ENCODE data around the gene RP9. TPM values are rescaled to one million over a fixed set of nuclear protein-coding genes. Genes with fewer than 3 reads are reported as not detected.

The RP9 gene
- total and polyA plus RNA-seq, 2 of the 13 experiments (the other 11 are each of a cell fraction or from before 2014, with no cell fraction given): 14.2 to 18.6 TPM

DNA sequence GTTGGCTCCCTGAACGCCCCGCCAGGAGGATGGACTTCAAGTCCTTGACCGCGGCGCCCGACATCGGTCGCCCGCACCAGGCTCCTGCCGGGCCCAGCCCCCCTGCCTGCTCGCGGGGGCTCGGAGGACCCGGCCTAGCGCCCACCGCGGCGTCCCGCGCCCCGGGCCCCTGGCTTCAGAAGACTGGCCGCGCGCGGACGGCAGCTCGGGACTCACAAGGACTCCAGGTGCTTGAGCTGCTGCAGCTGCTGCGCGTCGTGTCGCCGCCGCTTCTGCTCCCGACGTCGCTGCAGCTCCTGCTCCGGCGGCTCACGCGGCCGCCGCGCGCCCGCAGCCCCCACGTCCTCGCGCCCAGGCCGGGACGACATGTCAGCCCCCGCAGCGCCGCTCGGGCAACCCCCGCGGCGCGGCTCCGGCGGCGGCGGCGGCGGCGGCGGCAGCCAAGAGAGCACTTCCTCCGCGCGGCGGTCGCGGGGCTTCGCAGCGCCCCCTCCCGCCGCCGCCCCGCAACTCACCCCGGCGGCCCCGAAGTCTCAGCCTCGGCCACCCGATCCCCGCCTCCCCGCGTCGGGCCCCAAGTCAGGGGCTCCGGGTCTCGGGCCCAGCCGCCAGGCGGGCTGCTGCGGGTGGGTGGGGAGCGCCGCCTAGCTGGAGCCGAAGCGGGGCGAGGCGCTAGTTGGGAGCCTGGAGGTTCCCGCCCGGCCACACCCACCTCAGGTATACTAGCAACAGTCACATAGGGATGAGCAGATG, at the start of gene RP9 (continued):
- TF ChIP-seq PATZ1 (CRISPR knock-in tag; IDR thresholded peaks at IDR 0.05): peak; percentile 53; the same call in 1 of the 2 replicates
- peak; percentile 48 for TF ChIP-seq SALL1 (CRISPR knock-in tag; IDR thresholded peaks at IDR 0.05)
- peak; percentile 42; the same call in 1 of the 2 replicates for TF ChIP-seq ZGPAT (CRISPR knock-in tag; IDR thresholded peaks at IDR 0.05)
- TF ChIP-seq, protein P1, sequence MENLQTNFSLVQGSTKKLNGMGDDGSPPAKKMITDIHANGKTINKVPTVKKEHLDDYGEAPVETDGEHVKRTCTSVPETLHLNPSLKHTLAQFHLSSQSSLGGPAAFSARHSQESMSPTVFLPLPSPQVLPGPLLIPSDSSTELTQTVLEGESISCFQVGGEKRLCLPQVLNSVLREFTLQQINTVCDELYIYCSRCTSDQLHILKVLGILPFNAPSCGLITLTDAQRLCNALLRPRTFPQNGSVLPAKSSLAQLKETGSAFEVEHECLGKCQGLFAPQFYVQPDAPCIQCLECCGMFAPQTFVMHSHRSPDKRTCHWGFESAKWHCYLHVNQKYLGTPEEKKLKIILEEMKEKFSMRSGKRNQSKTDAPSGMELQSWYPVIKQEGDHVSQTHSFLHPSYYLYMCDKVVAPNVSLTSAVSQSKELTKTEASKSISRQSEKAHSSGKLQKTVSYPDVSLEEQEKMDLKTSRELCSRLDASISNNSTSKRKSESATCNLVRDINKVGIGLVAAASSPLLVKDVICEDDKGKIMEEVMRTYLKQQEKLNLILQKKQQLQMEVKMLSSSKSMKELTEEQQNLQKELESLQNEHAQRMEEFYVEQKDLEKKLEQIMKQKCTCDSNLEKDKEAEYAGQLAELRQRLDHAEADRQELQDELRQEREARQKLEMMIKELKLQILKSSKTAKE (CRISPR knock-in tag; IDR thresholded peaks at IDR 0.05; ENCODE audit: borderline replicate concordance): no peak
- no peak for TF ChIP-seq MBD4 (IDR thresholded peaks at IDR 0.05; ENCODE audit: borderline replicate concordance, low read length)
- TF ChIP-seq BATF2 (CRISPR knock-in tag; IDR thresholded peaks at IDR 0.05): no peak
- no peak for TF ChIP-seq ZNF432 (CRISPR knock-in tag; IDR thresholded peaks at IDR 0.05; ENCODE audit: borderline replicate concordance)
- TF ChIP-seq AGO2 (optimal IDR thresholded peaks at IDR 0.05; ENCODE audit: low read depth, low read length): peak; percentile 71
- no peak for TF ChIP-seq FOXP1 (IDR thresholded peaks at IDR 0.05)
- no peak for TF ChIP-seq FOXP1 (CRISPR knock-in tag; IDR thresholded peaks at IDR 0.05)
- TF ChIP-seq CHCHD3 (CRISPR knock-in tag; IDR thresholded peaks at IDR 0.05): peak; percentile 64; the same call in 1 of the 2 replicates
- TF ChIP-seq RFXAP (CRISPR knock-in tag; IDR thresholded peaks at IDR 0.05; ENCODE audit: borderline replicate concordance): peak; percentile 29; the same call in 1 of the 2 replicates
- TF ChIP-seq MTA3 (CRISPR knock-in tag; IDR thresholded peaks at IDR 0.05): no peak
- TF ChIP-seq MYNN (CRISPR knock-in tag; IDR thresholded peaks at IDR 0.05; ENCODE audit: low read depth): no peak
- peak; percentile 36; the same call in 1 of the 2 replicates for TF ChIP-seq ZFP91 (CRISPR knock-in tag; IDR thresholded peaks at IDR 0.05; ENCODE audit: borderline replicate concordance)
- no peak for TF ChIP-seq ZNF782 (CRISPR knock-in tag; IDR thresholded peaks at IDR 0.05; ENCODE audit: borderline replicate concordance)
- no peak for TF ChIP-seq CCDC6 (CRISPR knock-in tag; IDR thresholded peaks at IDR 0.05)
- TF ChIP-seq ZNF562 (CRISPR knock-in tag; IDR thresholded peaks at IDR 0.05; ENCODE audit: borderline replicate concordance): no peak
